Suprapubic skin (tissue), 4 donors: ENCODE results near the gene RAB43.
"Not testable (repeated sequence)": the region's sequence is repeated elsewhere in the genome, so short reads cannot be mapped to it uniquely, and the experiment has no call there.

Experiments
- EP300 ChIP-seq: sonication (generic); formaldehyde crosslinking; IDR thresholded peaks from one replicate; pipeline ENCODE4 v1.6.1; 2017; ENCODE audit warnings: antibody characterized with exemption
- POLR2A ChIP-seq, 2 donors: fragments of 450-650 bp; IDR thresholded peaks; one replicate each; pipeline ENCODE4 v1.6.1; 2017; ENCODE audit warnings: antibody characterized with exemption in 2 of 2, mild to moderate bottlenecking in 2 of 2, moderate library complexity in 2 of 2
- POLR2AphosphoS5 ChIP-seq, 3 donors: sonication (generic); formaldehyde crosslinking; IDR thresholded peaks; one replicate each; pipeline ENCODE4 v1.6.1; 2017; ENCODE audit warnings: antibody characterized with exemption in 3 of 3
- TF ChIP-seq, protein P1 (sequence below), 2 donors: fragments of 200-600 bp in 1 of 2; fragments of 450-650 bp in 1 of 2; sonication (generic) in 1 of 2; IDR thresholded peaks; one replicate each; pipeline ENCODE4 v1.5.1; 2016 to 2019; ENCODE audit warnings: antibody characterized with exemption in 2 of 2, mild to moderate bottlenecking in 1 of 2, moderate library complexity in 1 of 2

DNA sequence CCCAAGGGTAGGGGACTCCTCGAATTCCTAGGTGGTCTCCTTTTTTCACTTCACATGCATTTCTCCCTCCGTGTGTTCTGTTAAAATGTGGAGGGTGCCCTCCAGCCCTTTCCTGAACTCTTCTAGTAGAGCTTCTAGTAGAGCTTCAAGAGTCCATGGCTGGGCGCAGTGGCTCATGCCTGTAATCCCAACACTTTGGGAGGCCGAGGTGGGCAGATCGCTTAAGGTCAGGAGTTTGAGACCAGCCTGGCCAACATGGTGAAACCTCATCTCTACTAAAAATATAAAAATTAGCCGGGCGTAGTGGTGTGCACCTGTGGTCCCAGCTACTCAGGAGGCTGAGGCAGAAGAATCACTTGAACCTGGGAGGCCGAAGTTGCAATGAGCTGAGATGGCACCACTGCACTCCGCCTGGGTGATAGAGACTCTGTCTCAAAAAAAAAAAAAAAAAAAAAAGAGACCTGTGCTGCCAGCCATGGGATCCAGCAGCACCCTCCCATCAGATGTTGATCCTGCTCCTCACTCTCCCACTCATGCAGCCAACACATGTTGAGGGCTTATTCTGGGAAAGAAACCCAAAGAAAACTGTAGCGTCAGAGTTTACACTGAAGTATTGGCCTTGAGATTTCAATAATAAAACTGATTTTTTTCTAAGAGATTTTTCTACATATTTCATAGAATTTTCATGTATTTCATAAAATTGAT lies 10.4 kb downstream of the RAB43 start:
- TF ChIP-seq, protein P1, sequence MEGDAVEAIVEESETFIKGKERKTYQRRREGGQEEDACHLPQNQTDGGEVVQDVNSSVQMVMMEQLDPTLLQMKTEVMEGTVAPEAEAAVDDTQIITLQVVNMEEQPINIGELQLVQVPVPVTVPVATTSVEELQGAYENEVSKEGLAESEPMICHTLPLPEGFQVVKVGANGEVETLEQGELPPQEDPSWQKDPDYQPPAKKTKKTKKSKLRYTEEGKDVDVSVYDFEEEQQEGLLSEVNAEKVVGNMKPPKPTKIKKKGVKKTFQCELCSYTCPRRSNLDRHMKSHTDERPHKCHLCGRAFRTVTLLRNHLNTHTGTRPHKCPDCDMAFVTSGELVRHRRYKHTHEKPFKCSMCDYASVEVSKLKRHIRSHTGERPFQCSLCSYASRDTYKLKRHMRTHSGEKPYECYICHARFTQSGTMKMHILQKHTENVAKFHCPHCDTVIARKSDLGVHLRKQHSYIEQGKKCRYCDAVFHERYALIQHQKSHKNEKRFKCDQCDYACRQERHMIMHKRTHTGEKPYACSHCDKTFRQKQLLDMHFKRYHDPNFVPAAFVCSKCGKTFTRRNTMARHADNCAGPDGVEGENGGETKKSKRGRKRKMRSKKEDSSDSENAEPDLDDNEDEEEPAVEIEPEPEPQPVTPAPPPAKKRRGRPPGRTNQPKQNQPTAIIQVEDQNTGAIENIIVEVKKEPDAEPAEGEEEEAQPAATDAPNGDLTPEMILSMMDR (IDR thresholded peaks at IDR 0.05) = not testable (repeated sequence)
- TF ChIP-seq POLR2A (IDR thresholded peaks at IDR 0.05); EP300; POLR2AphosphoS5 (IDR thresholded peaks at IDR 0.05): not testable (repeated sequence)
